Spinal cord (tissue), 10 donors: ENCODE results near the gene SCGN. TPM values are rescaled to one million over a fixed set of nuclear protein-coding genes. Genes with fewer than 3 reads are reported as not detected.

Source experiments
- DNase-seq, 6 donors: peaks; one replicate each; pipeline versions ENCODE4 v3.0.0 to v3.0.0-alpha.2; 2013 to 2015; ENCODE audit warnings: low spot score in 6 of 6, low read depth in 4 of 6
- H3K27ac ChIP-seq: one replicate; pipeline ENCODE4 v1.5.1; 2013; ENCODE audit warnings: low read depth, low read length, control low read depth
- H3K27me3 ChIP-seq: one replicate; pipeline ENCODE4 v1.6.1; 2013; ENCODE audit warnings: low read length; ENCODE audit not compliant: control insufficient read depth, insufficient read depth
- H3K36me3 ChIP-seq: one replicate; pipeline ENCODE4 v1.6.1; 2013; ENCODE audit warnings: low read length; ENCODE audit not compliant: control insufficient read depth, insufficient read depth
- H3K4me1 ChIP-seq: one replicate; pipeline ENCODE4 v1.6.1; 2013; ENCODE audit warnings: low read length; ENCODE audit not compliant: control insufficient read depth, insufficient read depth
- H3K4me3 ChIP-seq: one replicate; pipeline ENCODE4 v1.5.1; 2013; ENCODE audit warnings: low read depth, low read length, control low read depth
- H3K9me3 ChIP-seq: one replicate; pipeline ENCODE4 v1.6.1; 2013; ENCODE audit warnings: low read length; ENCODE audit not compliant: control insufficient read depth, insufficient read depth
- WGBS: methylation state at CpG from one replicate; pipeline ENCODE4 v1.1.5; 2013; ENCODE audit warnings: missing lambda C conversion rate; ENCODE audit not compliant: insufficient coverage; 5-methylcytosine and 5-hydroxymethylcytosine counted together
- polyA plus RNA-seq, 2 donors: library from polyadenylated mRNA; unstranded; fragments of 120-200 nt; gene quantifications; one replicate each; pipeline ENCODE4 v1.2.1, GENCODE V29; 2013; ENCODE audit not compliant: insufficient read length in 2 of 2
- total RNA-seq, 2 donors: library from RNA; depleted of rRNA in 1 of 2; stranded (reverse); fragments of 120-200 nt in 1 of 2; fragments of >200 nt in 1 of 2; gene quantifications; one replicate each; pipeline versions ENCODE4 v1.2.3 to v1.2.4, GENCODE V29; 2013 to 2014
- donor health status: healthy.

SCGN gene
- total and polyA plus RNA-seq, 4 donors, result 1.2 to 2.9 (median 2.2) TPM

DNA sequence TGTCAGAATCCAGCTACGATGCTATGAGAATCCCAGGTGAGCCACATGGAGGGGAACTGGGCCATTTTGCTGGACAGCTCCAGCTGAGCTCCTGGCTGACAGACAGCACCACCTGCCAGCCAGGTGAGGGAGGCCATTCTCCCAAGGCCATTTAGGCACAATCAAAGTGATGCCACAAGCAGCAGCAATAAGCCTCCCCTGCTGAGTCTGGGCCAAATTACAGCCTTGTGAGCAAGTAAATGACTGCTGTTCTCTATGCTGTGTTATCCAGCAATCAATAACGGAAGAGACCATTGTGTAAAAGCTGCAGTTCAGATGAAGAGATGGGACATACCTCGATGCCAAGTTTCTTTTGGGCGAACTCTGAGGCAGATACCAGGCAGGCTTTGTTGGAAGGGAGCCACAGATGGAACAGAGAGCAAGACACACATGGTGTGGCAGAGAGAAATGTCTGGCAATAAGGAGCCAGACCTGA, 14.0 kb upstream of the SCGN start:
- Histone ChIP-seq H3K36me3 (no peaks in the 10 kb centered on the region), H3K9me3 (no peaks in the 10 kb centered on the region), H3K4me1 (no peaks in the 10 kb centered on the region), H3K27ac (no peak overlapping the region), H3K27me3 (no peaks in the 10 kb centered on the region), H3K4me3 (no peak overlapping the region)
- DNase-seq, result peak in 2 of 6 donors; percentile 70 to 75
- WGBS, result 11% methylated on average over 4 of the region's 4 CpGs

DNA sequence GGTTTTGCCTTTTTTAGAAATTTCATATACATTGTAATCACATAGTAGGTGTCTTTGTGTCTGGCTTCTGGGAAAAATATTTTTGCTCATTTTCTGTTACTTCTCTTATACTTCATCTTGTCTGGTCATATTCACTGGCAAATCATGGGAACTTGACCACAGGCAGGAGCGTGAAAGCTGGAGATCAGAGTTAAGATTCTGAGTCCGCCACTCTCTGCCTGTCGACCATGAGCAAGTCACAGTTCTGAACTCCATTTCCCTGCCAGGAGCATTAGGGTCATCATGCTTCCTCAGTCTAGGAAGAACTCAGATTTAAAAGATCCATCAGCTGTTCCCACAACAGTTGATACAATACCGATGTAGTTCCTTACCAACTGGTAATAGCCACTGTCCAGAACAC, 12.4 kb upstream of the SCGN start:
- Histone ChIP-seq H3K4me1 (no peaks in the 10 kb centered on the region), H3K4me3 (no peak overlapping the region), H3K9me3 (no peaks in the 10 kb centered on the region), H3K27ac (no peak overlapping the region), H3K36me3 (no peaks in the 10 kb centered on the region), H3K27me3 (no peaks in the 10 kb centered on the region)
- 92% methylated on average over 4 of the region's 4 CpGs for WGBS
- no peak for DNase-seq

DNA sequence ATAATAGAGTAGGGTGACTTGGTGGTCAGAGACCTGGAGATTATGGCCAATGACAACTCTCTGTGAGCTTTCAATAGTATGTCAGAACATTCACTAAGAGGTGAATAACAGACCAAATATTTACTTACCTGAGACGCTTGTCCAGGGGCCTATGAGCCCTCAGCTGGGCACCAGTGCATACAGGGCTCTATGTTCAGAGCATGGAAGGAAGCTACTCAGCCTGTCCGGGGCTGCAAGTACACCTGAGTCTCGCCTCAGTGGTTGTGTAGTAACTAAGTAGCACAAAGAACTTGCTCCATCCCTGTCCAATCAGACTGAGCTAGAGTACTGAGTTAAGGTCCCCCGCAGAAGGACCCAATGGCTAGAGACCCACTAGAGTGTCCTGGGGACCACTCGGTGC, 11.6 kb upstream of the SCGN start:
- WGBS, result 85% methylated on average over 3 of the region's 5 CpGs
- Histone ChIP-seq H3K36me3 (no peaks in the 10 kb centered on the region), H3K9me3 (no peaks in the 10 kb centered on the region), H3K27ac (no peak overlapping the region), H3K4me1 (no peaks in the 10 kb centered on the region), H3K4me3 (no peak overlapping the region), H3K27me3 (no peaks in the 10 kb centered on the region)
- no peak for DNase-seq

DNA sequence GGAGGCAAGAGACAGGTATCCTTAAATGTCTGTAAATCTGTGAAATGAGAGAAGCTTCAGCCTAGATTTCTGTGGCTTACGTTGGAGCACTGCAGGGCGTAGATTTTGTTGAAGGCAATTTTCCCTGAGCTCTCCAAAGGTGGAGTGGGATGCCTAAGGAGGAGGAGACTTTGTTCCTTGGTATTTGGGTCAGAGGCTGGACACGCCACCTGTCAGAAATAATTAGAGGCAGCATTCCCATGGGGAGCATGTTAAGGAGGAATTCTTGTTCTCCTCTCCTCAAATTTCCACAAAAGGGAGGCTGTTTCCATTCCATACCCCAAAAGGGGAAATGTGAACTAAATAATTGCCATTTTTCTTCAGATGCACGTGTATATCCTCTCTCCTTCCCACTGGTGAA, 11.1 kb upstream of the SCGN start:
- Histone ChIP-seq H3K27me3 (no peaks in the 10 kb centered on the region), H3K27ac (no peak overlapping the region), H3K36me3 (no peaks in the 10 kb centered on the region), H3K4me1 (no peaks in the 10 kb centered on the region), H3K4me3 (no peak overlapping the region), H3K9me3 (no peaks in the 10 kb centered on the region)
- no peak for DNase-seq
- 96% methylated on average over 2 of the region's 4 CpGs for WGBS

DNA sequence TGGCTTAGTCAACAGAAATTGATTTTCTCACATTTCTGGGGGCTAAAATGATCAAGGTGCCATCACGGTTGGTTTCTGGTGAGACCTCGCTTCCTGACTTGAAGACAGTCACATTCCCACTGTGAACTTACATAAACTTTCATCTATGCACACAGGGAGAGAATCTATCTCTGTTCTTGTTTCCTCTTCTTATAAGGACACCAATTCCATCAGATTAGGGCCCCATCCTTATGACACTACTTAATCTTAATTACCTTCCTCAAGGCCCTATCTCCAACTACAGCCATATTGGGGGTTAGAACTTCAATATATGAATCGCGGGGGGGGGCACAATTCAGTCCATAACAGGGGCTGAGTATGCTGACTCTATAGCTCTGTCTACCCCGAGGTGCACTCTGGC, 10.6 kb upstream of the SCGN start:
- Histone ChIP-seq H3K27me3 (no peaks in the 10 kb centered on the region), H3K4me3 (no peak overlapping the region), H3K36me3 (no peaks in the 10 kb centered on the region), H3K27ac (no peak overlapping the region), H3K4me1 (no peaks in the 10 kb centered on the region), H3K9me3 (no peaks in the 10 kb centered on the region)
- DNase-seq, result no peak
- WGBS, result 93% methylated on average over 2 of the region's 5 CpGs

DNA sequence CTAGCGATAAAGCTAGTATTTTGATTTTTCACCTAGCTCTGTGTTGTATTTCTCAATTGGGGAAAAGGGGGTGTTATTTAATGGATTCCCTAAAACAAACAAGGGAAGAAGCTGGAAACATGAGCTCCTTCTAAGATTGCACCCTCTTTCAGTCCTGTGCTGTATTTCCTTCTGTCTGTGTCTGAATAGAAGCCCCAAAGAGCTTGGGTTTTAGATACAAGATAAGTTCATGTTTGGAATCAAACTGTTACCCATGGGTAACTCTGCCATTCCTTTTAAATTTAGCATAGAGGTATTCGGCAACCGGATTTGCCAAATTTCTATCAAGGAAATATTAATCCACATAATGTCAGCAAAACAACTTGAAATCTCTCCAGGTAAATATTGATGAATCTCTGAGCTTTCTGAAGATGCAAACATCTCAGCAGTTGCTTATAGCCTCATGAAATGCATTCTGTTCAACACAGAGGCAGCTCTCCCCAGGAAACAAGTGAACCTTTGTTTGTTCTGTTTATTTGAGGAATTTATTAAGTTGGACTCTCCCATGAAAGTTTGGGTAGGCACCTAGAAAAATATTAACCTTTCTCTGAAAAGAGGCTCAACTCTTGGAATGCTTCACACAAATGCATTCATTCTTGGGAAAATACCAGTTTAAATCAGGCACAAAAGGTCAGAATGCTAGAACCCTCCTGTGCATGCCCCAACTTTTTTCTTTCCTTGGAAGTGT, 9.9 kb upstream of the SCGN start:
- Histone ChIP-seq H3K27ac (no peak overlapping the region), H3K27me3 (no peaks in the 10 kb centered on the region), H3K4me1 (no peaks in the 10 kb centered on the region), H3K36me3 (no peaks in the 10 kb centered on the region), H3K4me3 (no peak overlapping the region), H3K9me3 (no peaks in the 10 kb centered on the region)
- no peak for DNase-seq
- WGBS, result no CpG with 5 or more reads among the region's 3 CpGs

DNA sequence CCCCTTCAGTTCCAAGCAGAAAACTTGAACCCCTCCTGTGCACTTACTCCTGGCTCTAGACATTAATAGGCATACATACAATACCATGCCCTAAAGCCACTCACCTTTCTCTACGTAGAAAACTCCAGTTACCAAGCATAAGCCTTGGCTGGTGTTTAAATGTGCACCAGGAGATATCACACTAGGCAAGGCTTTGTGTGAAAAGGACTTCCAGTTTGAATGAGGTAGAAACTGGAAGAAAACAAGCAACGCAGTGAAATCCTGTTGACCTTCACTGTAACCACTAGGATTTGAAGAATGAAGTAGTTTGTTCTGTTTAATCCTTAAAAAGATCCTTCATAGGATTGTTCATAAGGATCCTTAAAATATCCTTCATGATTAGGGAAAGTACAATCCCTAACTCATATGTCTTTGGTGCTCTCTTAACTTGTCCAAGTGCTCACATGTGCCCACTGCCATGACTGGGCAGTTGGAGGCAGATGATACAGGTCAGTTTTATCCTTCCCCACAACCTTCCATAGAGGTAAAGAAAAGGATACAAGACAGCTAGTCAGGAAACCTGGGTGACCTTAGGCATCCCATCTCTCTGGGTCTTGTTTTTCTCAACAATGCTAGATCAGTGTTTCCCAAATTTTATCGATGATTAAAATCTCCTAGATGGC, 9.2 kb upstream of the SCGN start:
- Histone ChIP-seq H3K36me3 (no peaks in the 10 kb centered on the region), H3K4me3 (no peak overlapping the region), H3K27me3 (no peaks in the 10 kb centered on the region), H3K27ac (no peak overlapping the region), H3K9me3 (no peaks in the 10 kb centered on the region), H3K4me1 (no peaks in the 10 kb centered on the region)
- no peak for DNase-seq
- WGBS, result no CpG with 5 or more reads among the region's 3 CpGs

DNA sequence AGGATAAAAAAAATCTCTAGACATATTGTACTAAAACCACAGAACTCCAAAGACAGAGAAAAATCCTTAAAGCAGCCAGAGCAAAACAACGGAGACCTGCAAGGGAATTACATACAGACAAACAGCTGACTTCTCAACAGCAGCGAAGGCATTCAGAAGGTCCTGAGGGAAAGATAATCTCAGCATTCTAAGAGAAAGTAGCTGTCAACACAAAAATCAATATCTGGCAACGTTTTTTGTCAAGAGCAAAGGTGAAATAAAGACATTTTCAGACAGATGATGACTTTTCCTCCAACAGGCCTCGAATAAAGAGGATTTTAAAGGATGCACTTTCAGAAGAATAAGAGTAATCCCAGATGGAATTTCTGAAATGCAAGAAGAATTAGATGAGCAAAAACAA, 6.1 kb upstream of the SCGN start:
- DNase-seq, result no peak
- H3K27ac ChIP-seq, result no peak overlapping the region
- H3K36me3 ChIP-seq, result no peaks in the 10 kb centered on the region
- no peaks in the 10 kb centered on the region for H3K4me1 ChIP-seq
- H3K9me3 ChIP-seq, result no peaks in the 10 kb centered on the region
- no peak overlapping the region for H3K4me3 ChIP-seq
- WGBS, result 20% methylated on average over 1 of the region's 4 CpGs
- H3K27me3 ChIP-seq, result peaks cover 9% of the 10 kb centered on the region

DNA sequence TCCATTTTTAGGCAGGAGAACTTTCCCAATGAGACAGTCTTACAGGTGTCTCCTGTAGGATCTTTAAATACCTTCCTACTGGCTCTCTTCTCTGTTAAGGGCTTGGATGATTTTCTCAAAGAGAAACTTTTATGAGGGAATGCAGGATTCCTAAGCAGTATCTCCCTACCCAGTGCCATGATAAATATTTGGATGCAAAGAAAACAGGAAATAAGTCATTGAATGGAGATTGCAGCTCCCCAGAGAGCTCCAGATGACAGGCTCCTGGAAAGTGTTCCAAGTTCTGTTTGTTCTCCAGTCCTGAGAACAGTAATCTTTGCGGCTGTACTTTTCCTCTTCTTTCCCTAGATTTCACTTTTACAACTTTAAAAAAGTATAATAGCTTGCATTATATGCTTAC, 2.4 kb upstream of the SCGN start:
- Histone ChIP-seq H3K27me3 (peaks cover 29% of the 10 kb centered on the region), H3K4me3 (no peak overlapping the region), H3K36me3 (no peaks in the 10 kb centered on the region), H3K9me3 (no peaks in the 10 kb centered on the region), H3K27ac (no peak overlapping the region), H3K4me1 (peaks cover 5% of the 10 kb centered on the region)
- DNase-seq, result no peak
- WGBS, result no CpG with 5 or more reads among the region's 1 CpG

DNA sequence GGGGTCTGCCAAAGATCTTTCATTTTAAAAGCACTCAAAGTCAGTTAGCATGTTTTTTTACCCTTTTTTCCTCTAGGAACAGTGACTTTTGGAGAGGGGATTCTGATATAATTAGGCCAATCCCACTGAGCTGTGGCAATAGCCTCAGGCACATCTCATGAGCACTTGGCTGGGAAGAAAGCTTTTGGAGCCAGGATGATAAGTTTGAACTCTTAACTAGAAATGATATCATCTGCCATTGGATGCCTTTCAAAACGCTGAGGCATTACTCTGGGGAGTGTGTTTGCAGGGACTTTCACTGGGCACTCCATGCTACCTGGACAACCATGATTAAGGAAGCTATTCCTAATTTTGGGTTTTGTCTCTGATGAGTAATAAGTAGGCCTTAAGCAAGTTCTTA, 3.7 kb downstream of the SCGN start:
- DNase-seq, result peak in 1 of 6 donors; percentile 38
- H3K27me3 ChIP-seq, result peaks cover 22% of the 10 kb centered on the region
- no peaks in the 10 kb centered on the region for H3K9me3 ChIP-seq
- peaks cover 5% of the 10 kb centered on the region for H3K4me1 ChIP-seq
- H3K27ac ChIP-seq, result no peak overlapping the region
- H3K4me3 ChIP-seq, result no peak overlapping the region
- no peaks in the 10 kb centered on the region for H3K36me3 ChIP-seq
- WGBS, result 60% methylated on average over 1 of the region's 1 CpG
